Hair follicle dermal papilla cell (primary cell): Measurements from ENCODE around the gene DNAL1. TPM values are rescaled to one million over a fixed set of nuclear protein-coding genes. Genes with fewer than 3 reads are reported as not detected.

Experiments used
- small RNA-seq: library from RNA; depleted of rRNA; stranded (forward); fragments of <200 nt; gene quantifications from one replicate; pipeline ENCODE3, GENCODE V24; 2012
- total RNA-seq: library from RNA; depleted of rRNA; stranded (reverse); fragments of >200 nt; gene quantifications from 2 replicates; pipeline ENCODE4 v1.2.3, GENCODE V29; 2012

The DNAL1 gene, protein sequence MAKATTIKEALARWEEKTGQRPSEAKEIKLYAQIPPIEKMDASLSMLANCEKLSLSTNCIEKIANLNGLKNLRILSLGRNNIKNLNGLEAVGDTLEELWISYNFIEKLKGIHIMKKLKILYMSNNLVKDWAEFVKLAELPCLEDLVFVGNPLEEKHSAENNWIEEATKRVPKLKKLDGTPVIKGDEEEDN
- total RNA-seq: 6.7 and 10.6 TPM in 2 replicates

DNA sequence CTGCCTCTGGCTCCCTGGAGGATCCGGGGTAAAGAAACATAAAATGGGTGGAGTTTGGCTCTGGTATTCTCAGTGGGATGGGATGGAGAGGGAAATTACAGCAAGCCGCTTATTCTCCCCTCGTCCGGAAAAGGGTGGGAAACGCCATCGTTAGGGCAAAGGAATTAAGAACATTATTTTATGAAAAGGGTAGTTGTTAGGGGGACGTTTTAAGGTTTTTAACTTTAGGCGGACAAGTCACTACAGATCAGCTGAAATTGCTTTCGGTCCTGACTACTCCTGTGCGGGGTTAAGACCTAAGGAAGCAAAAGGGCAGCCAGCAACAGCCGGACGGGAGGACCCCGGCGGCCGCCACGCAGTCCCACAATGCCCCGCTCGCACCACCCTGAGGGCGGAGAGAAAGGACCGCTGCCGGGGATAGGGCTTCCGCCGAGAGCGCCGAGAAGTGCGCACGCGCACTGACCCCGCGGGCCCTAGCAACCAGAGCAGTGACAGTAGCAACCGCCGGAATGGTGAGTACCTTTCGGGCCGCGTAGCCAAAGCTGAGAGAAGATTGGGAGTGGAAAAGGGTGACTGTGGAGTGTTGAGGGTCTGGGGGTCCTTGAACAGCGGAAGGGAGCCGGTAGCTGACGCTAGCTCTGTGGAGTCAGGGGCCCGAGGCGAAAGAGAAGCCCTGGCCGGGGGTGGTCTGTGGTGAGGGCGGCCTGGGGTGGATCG, at the start of gene DNAL1:
TSS of gene DNAL1 (plus strand) at position 456 of the 717 bp plus-strand sequence. CDS start at position 510, 54 bp downstream.

DNA sequence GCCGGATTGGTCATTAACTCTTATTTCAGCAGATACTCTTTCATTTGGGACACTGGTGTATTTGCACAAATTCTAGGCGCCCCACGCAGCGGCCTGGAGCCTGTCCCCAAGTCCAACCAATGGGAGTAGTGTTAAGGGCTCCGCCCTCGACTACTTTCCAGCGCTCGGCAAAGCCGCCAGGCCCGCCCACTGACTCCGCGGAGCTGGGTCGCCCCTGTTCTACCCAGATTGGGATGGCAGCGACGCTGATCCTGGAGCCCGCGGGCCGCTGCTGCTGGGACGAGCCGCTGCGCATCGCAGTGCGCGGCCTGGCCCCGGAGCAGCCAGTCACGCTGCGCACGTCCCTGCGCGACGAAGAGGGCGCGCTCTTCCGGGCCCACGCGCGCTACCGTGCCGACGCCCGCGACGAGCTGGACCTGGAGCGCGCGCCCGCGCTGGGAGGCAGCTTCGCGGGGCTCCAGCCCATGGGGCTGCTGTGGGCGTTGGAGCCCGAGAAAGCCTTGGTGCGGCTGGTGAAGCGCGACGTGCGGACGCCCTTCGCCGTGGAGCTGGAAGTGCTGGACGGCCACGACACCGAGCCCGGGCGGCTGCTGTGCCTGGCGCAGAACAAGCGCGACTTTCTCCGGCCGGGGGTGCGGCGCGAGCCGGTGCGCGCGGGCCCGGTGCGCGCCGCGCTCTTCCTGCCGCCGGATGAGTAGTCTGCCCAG, 32.3 kb upstream of the DNAL1 start, which contains the start of gene ACOT6:
TSS of gene ACOT6 (plus strand) at position 179 of the 707 bp plus-strand sequence. CDS start at position 234, 55 bp downstream.

DNA sequence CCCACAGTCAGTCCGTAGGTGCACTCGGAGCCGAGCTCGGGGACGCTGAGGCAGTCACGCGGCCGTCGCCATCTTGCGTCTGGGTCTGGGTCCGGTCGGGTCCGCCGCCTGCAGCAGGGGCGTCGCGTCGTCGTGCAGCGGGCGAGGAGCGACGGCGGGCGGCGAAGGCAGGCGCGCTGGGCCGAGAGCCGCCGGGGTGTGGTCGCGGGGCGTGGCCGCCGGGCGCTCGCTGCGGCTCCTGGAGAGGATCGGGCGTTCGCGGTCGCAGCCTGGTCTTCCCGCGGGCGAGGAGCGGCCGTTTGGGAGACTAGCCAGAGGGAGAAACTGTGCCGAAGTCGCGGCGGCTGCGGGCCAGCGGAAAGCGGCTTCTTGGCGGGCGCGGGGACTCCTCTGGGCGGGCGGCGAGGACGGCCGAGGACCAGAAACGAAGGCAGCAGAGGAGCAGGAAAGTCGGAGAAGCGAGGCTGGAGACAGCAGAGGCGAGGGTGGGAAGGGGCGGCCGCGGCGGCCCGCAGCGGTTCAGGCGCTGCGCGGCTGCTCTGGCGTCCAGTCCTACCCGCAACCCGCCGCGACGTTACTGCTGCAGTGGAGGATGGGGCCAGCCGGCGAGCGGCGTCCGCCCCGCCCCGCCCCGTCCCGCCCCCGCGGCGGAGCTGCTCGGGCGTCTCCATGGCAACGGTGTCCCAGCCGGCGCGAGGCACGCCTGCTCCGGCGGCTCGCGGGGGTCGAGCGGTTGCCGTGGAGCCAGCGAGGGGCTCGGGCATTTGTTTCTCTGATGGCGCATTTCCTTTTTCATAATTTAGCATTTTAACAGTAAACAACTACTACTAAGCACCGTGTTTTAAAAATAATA, 69.2 kb downstream of the DNAL1 start, which contains the start of gene PNMA1:
TSS of gene PNMA1 (minus strand) at position 582 of the 853 bp plus-strand sequence. CDS start 745 bp downstream, outside the sequence.

Small RNAs within 50 kb of the gene (small RNA-seq; reads per million reads assigned to genes)
- not detected for gene RNU6-240P

Other genes with a start within 250 kb of the DNAL1 start
- 39.5 and 49.3 TPM in 2 replicates for gene NUMB, start 186.4 kb upstream of the DNAL1 start, total RNA-seq
- 24.3 and 26.1 TPM in 2 replicates for gene RIOX1, start 154.1 kb upstream of the DNAL1 start, total RNA-seq
- 2.8 and 17.0 TPM in 2 replicates for gene ACOT1, start 107.8 kb upstream of the DNAL1 start, total RNA-seq
- 0.24 TPM in 1 of 2 replicates, not detected in the other for gene HEATR4, start 86.0 kb upstream of the DNAL1 start, total RNA-seq
- 48.0 and 59.5 TPM in 2 replicates for gene ACOT2, start 75.8 kb upstream of the DNAL1 start, total RNA-seq
- gene ACOT4, start 53.1 kb upstream of the DNAL1 start, total RNA-seq: 0.73 and 1.5 TPM in 2 replicates
- gene ACOT6, start 32.5 kb upstream of the DNAL1 start, total RNA-seq: 0.16 TPM in 1 of 2 replicates, not detected in the other
- gene PNMA1, start 69.4 kb downstream of the DNAL1 start, total RNA-seq: 32.3 and 33.8 TPM in 2 replicates
- 4.4 and 6.0 TPM in 2 replicates for gene PTGR2, start 206.8 kb downstream of the DNAL1 start, total RNA-seq
- gene ZNF410, start 241.9 kb downstream of the DNAL1 start, total RNA-seq: 75.7 and 90.2 TPM in 2 replicates